Activated T-cell treated with anti-CD3 and anti-CD28 coated beads for 48 hours (primary cell): ENCODE measurements around the gene ATP2B3.
"Not testable (repeated sequence)": the region's sequence is repeated elsewhere in the genome, so short reads cannot be mapped to it uniquely, and the experiment has no call there.

ENCODE experiments used
- DNase-seq: peaks from one replicate; pipeline ENCODE4 v3.0.0-alpha.2; 2020; ENCODE audit warnings: low read depth

Gene ATP2B3

DNA sequence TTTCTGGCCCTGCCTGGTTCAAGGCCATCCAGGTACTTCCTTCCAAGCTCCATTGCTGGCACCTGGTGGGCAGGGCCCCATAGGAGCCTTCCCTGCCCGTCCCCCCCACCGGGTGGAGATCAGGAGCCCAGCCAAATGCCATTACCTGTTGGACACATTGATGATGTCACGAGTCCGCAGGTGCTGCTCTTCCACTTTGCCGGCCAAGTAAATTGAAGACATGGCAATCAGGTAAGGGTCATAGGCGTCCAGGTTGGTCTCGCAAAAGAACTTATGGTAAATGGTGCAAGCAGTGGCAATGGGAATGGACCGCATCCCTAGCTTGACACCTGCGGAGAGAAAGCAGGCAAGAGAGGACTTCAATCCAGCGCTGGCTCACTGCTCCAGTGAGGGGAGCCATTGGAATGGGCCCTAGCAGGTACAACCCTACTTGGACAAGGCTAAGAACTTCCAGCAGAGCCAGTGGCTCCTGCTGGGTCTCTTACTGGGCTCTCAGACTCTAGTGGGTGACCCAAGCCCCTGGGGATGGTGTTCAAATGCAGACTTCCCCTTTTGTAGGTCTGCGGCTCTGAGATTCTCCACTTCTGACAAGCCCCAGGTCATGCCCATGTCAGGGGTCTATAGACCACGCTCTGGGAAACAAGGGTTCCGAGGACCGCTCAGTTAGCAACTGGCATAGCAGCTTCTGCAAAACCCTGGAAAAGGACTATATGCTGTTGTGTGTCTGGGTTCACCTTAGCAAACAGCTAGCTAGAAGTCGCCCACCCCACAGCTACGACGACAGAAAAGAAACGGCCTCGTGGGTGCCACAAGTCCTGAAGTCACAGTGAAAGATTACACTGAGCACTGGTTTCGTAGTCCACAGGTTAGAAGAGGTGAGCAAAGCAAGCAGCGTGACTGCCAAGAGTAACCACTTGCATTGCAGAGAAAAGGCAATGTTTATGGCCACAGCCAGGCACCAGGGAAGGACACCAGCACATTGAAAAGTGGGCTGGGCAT, 78.7 kb downstream of the ATP2B3 start:
- no peak for DNase-seq

DNA sequence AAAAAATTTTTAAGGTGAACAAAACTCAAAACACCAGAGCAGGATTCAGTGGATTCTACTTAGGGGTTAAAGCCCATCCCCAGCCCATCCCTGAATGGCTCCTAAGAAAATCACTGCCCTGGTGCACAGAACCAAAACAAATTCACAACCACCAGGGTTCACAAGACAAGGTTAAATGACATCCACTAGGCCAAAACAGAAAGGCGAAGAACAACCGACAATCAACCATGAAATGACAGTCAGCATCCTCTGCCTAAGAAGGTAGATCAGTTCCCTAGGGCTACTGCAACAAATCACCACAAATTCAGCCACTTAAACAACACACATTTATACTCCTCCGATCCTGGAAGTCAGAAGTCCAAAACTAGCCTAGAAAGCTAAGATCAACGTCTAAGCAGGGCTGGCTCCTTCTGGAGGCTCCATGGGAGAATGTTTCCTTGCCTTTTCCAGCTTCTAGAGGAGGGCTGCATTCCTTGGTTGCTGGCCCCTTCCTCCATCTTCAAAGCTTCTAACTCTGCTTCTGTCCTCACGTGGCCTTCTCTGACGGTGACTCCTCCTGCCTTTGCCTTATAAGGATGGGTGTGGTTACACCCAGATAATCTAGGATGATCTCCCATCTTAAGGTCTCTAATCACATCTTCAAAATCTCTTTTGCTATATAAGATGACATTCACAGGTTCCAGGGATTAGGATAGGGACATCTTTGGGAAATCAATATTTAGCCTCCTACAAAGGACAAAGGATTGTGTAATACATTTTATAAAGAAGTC, 79.7 kb downstream of the ATP2B3 start:
- no peak for DNase-seq

DNA sequence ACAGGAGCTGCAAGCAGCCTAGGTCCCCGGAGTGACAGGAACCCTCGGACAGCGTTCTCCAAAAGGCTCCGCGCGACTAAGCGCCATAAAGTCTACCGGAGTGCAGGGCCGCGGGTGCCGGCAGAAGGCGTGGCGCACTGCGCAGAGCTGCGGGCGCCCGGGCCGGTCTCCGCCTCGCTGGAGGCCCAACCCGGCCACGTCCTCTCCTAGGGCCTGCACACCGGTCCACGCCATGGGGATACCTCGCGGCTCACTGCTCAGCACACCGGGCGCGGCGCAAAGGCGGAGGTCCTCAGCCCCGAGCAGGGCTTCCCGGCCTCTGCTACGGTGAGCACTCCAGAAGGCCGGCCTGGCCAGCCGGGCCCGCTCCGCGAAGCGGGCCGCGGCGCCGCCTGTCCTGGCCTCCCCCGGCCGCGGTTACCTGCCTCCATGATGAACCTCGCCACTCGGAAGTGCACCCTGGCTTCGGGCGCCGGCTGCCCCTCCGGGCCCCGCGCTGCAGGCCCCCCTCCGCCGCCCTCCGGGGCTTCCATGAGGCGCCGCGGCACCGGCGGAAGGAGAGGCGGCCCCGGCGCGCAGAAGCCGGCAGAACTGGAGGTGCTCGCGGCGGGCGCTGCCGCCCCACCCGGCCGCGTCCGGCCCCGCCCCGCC, 81.2 kb downstream of the ATP2B3 start, which contains the start of gene CCNQ:
Gene CCNQ (minus strand): TSS at position 599 of the 651 bp plus-strand sequence. CDS start 66 bp downstream, at position 533.
- DNase-seq: no peak

DNA sequence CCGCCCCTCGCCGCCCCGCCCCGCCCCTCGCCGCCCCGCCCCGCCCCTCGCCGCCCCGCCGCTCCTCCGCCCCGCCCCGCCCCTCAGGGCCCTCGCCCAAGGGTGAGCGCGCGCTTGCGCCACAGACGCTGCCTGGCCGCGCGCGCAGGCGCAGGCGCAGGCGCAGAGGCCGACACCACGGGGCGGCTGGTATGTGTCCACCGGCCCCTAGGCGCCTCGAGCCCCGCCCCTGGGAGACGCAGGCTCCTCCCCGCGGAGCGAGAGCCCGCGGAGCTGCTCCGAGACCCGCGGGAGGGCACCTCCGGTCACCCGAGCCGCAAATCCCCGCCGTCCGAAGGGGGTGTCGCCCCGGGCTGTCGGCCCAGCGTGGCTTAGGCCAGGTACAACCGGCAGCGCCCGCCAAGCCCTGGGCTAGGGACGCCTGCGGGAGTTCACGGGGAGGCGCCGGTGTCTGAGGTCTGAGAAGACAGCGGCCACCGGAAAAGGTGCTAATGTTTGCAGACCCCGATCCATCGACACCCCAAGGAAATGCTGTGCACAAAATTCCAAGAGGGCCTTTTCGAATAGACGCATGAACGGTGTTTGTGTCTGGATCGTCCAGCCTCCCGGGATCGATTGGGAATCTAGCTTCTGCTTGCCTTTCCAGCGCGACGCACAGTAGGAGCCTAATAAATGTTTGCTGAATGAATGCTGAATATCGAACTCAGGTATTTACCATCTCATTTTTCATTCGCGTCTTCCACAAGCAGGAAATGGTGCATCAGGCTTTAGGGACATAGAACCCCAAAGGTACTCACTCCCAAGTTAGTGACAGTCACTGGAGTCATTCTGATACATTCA, 82.0 kb downstream of the ATP2B3 start:
- peak; percentile 86 for DNase-seq

DNA sequence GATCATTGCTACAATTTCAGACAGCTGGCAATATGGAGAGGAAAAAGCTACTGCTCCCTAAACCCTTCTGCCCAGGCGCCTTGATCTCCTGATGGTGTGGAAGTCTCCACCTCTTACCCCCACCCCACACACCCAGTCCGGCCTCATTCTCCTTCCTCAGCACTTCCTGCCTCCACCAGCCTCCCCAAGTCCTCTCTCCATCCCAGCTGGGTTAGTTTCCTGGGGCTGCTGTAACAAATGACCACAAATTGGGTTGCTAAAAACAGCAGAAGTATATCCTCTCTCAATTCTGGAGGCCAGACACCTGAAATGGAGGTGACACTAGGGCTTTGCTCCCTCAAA, 82.6 kb downstream of the ATP2B3 start:
- no peak for DNase-seq

DNA sequence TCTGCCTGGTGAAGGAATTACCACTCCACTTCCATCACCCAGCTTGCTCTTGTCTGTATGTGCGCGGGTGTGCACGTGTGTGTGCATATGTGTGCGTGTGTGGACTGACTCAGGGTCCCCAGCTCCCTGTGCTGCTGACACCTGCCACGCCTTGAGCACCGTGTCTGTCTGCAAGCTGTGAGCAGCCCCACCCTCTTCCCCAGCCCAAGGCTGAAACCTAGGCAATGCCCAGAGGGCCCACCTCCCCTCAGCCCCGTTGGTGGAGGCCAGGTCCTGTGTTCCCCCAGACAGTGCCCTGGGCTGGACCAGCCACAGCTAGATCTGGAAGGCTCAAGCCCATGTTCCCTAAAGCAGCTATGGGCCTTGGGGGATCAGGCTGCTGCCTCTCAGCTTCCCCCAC, 83.5 kb downstream of the ATP2B3 start:
- no peak for DNase-seq

DNA sequence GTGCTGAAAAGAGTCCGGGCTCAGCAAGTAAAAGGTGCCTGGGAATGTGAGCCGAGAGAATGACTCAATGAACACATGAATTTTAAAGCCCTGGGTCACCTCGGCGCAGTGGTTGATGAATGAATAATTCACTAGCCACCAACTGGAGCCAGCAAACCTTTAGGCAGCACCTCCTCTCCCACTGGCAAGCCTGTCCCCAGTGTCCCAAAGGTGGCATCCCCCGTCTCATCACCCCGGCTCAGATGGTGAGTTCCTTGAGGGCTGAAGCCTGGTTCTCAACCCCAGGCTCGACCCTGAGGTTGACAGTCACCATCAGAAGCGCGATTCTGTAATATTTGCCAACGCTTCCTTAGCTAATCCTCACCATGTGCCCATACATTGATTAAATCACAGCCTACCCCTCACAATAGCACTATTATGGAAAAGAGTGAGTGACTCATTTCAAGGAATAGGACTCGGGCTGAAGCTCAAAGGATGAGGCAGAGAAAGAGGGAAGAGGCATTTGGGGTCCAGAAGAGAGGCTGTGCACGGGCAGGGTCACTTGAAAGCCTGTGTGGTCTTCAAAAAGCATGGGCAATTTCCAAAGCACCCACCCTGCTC, 84.2 kb downstream of the ATP2B3 start:
- no peak for DNase-seq

DNA sequence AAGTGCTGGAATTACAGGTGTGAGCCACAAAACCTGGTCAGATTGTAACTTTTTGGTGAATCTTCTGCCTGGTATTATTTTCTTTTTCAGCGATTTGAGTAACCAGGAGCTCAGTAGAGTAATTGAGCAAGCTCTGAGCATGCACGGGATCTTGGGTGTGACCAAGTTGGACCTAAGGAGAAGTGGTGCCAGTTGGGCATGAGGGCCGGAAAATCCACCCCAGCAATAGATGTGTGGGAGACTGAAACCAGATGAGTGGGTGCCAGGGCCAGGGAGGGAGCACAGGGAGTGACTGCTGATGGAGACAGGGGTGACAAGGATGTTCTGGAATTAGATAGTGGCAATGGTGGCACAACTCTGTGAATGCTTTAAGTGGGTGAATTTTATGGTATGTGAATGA, 85.2 kb downstream of the ATP2B3 start:
- DNase-seq: no peak

DNA sequence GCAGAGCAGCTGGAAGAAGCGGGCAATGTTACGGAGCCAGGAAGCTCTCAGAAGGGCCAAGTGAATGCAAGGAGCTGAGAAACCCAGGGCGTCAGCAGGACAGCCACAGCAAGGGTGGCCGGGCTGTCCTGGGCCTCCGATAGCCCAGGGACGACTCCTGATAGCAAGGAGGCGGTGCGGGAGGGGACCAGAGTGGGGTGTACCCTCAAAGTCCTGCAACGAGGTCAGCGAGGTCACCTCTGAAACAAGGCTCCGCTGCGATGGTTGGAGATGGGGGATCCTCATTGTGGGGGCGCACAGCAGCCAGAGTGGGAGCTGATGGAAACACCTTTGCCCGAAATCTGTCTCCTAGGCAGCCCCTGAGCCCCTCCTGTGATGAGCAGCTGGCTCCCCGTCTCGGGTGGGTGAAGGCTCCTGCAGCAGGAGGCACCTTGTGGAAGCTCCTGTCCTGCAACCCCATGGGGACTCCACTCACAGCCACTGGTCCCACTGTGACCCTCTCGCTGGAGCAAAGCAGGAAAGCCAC, 85.8 kb downstream of the ATP2B3 start:
- no peak for DNase-seq

DNA sequence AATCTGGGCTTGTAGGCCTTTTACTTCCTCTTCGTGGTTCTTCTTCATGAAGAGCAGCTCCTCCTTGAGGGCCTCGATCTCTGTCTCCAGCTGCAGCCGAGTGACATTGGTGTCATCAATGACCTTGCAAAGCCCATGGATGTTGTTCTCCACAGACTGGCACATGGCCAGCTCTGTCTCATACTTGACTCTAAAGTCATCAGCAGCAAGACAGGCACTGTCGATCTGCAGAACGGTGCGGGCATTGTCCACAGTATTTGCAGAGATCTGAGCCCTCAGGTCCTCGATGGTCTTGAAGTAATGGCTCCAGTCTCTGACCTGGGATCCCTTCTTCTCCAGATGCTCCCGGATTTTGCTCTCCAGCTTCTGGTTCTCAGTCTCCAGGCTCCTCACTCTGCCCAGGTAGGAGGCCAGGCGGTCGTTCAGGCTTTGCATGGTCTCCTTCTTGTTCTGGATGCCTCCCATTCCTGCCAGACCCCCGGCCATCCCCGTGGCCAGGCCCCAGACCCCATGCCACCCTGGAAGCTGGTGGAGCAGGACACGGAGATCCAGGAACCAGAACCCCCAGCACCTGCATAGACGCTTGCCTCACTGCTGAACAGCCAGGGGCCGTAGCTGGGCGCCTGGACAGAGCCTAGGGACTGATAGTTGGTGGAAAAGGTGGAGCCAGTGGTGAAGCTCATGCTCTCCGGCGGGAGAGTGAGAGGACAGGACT, 87.4 kb downstream of the ATP2B3 start:
- DNase-seq: not testable (repeated sequence)

DNA sequence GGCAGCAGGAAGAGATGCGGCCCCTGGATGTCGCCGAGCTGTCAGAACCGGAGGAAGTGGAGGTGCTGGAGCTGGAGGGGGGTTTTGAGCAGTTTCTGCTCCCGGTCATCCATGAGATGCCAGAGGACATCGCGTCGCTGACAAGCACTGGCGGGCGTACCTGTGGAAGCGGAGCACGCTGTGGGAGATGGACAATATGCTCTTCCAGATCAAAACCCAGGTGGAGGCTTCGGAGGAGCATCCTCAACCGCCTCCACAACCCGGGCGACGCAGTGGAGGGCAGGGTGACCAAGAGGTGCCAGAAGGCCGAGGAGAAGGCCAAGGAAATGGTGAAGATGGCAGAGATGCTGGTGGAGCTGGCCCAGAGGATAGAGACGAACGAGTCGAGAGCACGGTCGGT, 89.1 kb downstream of the ATP2B3 start:
- DNase-seq: no peak

DNA sequence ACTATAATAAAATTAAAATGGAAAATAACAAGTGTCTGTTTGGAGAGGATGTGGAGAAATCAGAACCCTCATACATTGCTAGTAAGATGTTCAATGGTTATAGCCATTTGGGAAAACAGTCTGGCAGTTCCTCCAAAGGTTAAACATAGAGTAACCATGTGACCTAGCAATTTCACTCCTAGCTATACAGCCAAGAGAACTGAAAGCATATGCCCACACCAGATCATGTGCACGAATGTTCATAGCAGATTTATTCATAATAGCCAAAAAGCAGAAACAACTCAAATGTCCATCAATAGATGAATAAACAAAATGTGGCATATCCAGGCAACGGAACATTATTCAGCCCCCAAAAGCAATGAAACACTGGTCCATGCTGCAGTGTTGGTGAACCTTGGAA, 90.9 kb downstream of the ATP2B3 start:
- no peak for DNase-seq

DNA sequence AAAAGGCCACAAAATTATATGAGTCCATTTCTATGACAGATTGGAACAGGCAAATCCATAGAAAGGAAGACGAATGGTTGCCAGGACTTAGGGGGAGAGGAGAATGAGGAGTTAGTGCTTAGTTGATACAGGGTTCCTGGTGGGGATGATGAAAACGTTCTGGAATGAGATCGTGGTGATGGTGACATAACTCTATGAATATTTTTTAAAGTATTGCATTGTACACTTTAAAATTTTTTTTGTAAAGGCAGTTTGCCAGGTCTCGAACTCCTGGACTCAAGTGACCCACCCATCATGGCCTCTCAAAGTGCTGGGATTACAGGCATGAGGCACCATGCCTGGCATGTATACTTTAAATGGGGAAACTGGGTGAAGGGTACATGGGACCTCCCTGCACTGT, 91.4 kb downstream of the ATP2B3 start:
- no peak for DNase-seq

DNA sequence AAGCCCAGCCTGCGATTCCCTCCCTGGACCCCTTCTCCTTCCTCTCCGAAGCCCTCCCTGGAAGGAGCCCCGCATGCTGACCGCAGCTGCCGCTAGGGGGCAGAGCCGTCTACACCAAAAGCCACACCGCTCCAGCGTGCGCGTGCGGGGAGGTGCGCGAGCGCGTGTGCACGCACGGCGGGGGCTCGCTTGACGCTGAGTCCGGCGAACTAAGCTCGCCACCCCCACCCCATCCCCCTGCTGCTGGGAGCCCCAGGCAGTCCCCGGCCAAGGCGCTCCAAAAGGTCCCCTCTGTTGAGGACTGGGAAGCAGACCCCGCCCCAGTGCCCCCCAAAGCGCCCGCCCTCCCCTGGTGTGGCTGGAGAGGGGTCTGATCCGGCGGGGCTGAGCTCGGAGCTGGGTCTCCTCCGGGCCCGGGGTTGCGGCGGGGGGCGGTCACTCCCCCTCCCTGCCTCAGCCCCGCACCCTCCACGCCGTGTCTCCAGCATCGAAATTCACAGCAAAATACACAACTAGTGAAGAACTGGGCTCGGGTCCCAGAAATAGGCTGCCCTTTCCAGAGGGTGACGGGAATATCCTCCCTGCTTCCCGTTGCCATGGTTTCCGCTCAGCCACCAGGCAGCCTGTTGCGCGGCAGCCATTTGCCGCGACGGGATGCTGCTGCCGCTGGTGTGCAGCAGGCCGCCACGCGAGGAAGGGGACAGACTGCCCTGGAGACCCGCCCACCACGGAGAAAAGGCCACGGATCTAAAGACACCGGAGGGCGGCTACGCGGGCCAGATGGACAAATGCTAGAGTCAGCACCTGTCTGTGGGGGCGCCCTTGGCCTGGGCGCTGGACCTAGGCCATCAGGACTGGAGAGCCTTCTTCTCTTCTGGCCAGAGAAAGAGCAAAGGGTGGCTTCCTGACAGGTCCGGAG, 92.7 kb downstream of the ATP2B3 start:
- DNase-seq: peak; percentile 67

DNA sequence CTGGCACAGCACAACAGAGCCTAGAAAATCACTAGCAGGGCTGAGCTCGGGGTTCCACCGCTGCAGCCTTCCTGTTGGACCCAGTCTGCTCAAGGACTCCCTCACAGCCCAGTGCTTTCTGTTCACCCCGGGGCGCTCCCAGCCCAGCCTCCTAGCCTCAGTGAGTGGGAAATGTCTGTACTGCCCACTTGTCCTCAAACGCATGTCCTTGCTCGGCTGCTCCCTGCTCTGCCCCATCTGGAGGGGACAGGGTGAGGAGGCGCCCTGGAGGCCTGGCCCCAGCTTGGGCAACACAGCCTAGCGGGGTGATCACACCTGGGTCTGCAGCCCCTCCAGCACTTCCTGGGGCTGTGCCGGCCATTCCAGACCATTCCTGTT, 93.4 kb downstream of the ATP2B3 start:
- DNase-seq: no peak

DNA sequence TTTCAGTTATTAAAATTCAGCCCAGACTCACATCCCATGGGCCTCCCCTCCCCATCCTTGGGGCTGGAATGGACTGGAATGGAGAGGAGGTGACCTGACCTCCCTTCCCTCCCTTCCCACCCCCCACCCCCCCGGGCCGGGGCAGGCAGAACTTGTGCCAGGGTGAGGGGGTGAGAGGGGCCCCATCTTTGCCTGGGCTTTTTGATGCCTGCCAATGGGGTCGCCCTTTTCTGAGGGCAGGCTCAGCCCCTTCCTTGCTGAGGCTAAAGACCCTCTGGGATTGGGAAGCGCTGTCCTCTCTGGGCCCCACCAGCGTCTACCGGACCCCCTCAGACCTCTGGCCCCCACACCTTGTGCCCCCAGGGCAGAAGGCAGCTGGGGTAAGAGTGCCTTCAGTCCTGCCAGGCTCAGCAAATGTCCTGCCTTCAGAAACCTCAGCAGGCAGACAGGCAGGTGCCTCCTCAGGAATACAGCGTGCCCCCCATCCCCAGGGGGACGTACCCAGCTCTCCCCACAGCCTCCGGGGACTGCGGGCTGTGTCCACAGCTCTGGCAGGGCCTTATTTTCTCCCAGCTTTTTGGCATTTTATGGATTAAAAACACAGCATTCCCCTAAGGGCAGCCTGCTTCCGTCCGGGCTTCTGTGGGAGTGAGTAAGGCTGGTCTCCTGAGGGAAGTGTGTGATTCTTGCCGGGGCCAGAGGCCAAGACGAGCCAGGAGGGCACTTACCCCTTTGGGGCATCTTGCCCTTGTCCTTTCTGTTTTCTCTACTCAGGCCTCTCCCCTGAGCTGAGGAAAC, 94.1 kb downstream of the ATP2B3 start:
- no peak for DNase-seq

DNA sequence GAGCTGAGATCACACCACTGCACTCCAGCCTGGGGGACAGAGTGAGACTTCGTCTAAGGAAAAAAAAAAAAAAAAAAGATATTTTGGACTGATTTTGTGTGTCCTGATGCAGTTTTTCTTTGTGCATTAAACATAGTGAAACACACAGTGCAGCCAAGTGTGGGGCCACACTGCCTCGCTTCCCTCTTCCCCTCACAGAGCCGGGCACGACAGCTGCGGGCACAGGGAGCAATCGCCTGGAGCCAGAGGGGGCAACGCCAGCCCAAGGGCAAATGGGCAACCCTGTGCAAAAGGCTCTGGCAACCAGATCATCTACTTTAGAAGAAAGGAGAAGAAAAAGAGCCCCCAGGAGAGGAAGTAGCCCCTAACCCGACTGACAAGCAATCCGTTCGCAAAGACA, 95.0 kb downstream of the ATP2B3 start:
- DNase-seq: no peak

DNA sequence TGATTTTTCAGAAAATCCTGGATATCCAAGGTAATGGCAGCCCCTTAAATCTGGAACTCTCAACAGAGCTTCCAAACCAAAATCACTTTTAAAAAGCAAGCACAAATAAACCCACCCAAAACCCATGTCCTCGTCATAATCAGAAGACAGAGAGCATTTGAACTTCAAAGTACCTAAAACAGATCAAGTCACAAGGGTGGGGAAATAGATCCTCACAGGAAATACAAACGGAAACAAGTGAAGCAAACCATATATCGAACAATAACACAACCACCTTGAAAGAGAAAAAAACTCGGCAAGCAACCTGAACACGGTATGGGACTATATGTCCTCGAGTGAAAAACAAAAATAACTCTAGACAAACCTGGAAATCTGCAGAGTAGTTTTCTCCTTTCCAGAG, 97.4 kb downstream of the ATP2B3 start:
- DNase-seq: no peak
